ENCODE results near the gene DAB2IP. TPM values are rescaled to one million over a fixed set of nuclear protein-coding genes. Genes with fewer than 3 reads are reported as not detected.
A peak's percentile ranks its signal among the peaks of the same experiment; 100 is the strongest.

The DAB2IP gene
- total RNA-seq, 1 experiment from 2014 or later: 52.6 TPM

- H3K4me1 Mint-ChIP-seq: 0 out of 2 replicates have a peak, but pooled peaks cover 3% of the 10 kb centered on the region
- H3K9me3 Mint-ChIP-seq: no peaks in the 10 kb centered on the region
- peaks cover 11% of the 10 kb centered on the region for H3K36me3 Mint-ChIP-seq
- DNase-seq (ENCODE audit: low spot score) (no peak), ATAC-seq (no peak)
- ChIA-PET CTCF (no interaction called here), POLR2A (no interaction called here)
- H3K27ac Mint-ChIP-seq: 0 out of 2 replicates have a peak overlapping the region, but pooled peaks have one; percentile 56
- TF ChIP-seq CBFB (CRISPR knock-in tag; IDR thresholded peaks at IDR 0.05; ENCODE audit: low read depth): no peak
- H3K4me3 Mint-ChIP-seq: no peak overlapping the region
- H3K27me3 Mint-ChIP-seq (ENCODE audit: low read depth): no peaks in the 10 kb centered on the region
These were observed 109.1 kb downstream of the DAB2IP start for GRCh38 chr9:121760571-121760970.

- Mint-ChIP-seq H3K27me3 (ENCODE audit: low read depth) (no peaks in the 10 kb centered on the region), H3K36me3 (peaks cover 27% of the 10 kb centered on the region), H3K9me3 (no peaks in the 10 kb centered on the region), H3K27ac (no peak overlapping the region), H3K4me1 (0 out of 2 replicates have a peak, but pooled peaks cover 3% of the 10 kb centered on the region), H3K4me3 (no peak overlapping the region)
- ATAC-seq: no peak
- DNase-seq (ENCODE audit: low spot score): no peak
- ChIA-PET CTCF (interaction anchor here (1.2 kb wide), 1 partner anchor 216 kb away, joined by 3 read pairs; no protein-coding TSS in a partner anchor), POLR2A (no interaction called here)
- TF ChIP-seq AR (CRISPR knock-in tag; IDR thresholded peaks at IDR 0.05) (no peak), ELF4 (CRISPR knock-in tag; IDR thresholded peaks at IDR 0.05; ENCODE audit: low read depth) (no peak), E2F5 (CRISPR knock-in tag; IDR thresholded peaks at IDR 0.05) (no peak), NR1H2 (CRISPR knock-in tag; IDR thresholded peaks at IDR 0.05) (no peak), RELA (CRISPR knock-in tag; IDR thresholded peaks at IDR 0.05; ENCODE audit: borderline replicate concordance) (no peak), JAZF1 (CRISPR knock-in tag; IDR thresholded peaks at IDR 0.05) (no peak), ZBTB21 (CRISPR knock-in tag; IDR thresholded peaks at IDR 0.05; ENCODE audit: borderline replicate concordance) (no peak), USF2 (CRISPR knock-in tag; IDR thresholded peaks at IDR 0.05) (no peak), PRDM15 (CRISPR knock-in tag; IDR thresholded peaks at IDR 0.05) (no peak)
These were observed 111.7 kb downstream of the DAB2IP start for GRCh38 chr9:121763131-121763530.

GRCh38 chr9:121763561-121764370, 112.3 kb downstream of the DAB2IP start:
- Mint-ChIP-seq H3K4me1 (0 out of 2 replicates have a peak, but pooled peaks cover 3% of the 10 kb centered on the region), H3K36me3 (peaks cover 27% of the 10 kb centered on the region), H3K27ac (no peak overlapping the region), H3K27me3 (ENCODE audit: low read depth) (no peaks in the 10 kb centered on the region), H3K4me3 (no peak overlapping the region), H3K9me3 (no peaks in the 10 kb centered on the region)
- ATAC-seq: no peak
- ChIA-PET CTCF (interaction anchor here (1.2 to 1.5 kb wide), 2 partner anchors 29 to 217 kb away, joined by 3 to 5 read pairs; no protein-coding TSS in a partner anchor), POLR2A (no interaction called here)
- no peak for DNase-seq (ENCODE audit: low spot score)
- TF ChIP-seq NR3C1 (CRISPR knock-in tag; conservative IDR thresholded peaks at IDR 0.05; ENCODE audit: low read depth) (no peak), TP53 (CRISPR knock-in tag; IDR thresholded peaks at IDR 0.05) (no peak), ZSCAN18 (CRISPR knock-in tag; IDR thresholded peaks at IDR 0.05) (no peak), CDX4 (CRISPR knock-in tag; IDR thresholded peaks at IDR 0.05; ENCODE audit: borderline replicate concordance) (no peak), MLX (CRISPR knock-in tag; IDR thresholded peaks at IDR 0.05) (no peak), ZNF512 (CRISPR knock-in tag; IDR thresholded peaks at IDR 0.05; ENCODE audit: borderline replicate concordance) (no peak)
